Bone marrow (tissue), 2 donors: ENCODE results near the gene ERI3.

Experiments
- DNase-seq, 2 donors: peaks; one replicate each; lab custom pipeline; 2025; lab: John Stamatoyannopoulos, UW

ERI3 gene

DNA sequence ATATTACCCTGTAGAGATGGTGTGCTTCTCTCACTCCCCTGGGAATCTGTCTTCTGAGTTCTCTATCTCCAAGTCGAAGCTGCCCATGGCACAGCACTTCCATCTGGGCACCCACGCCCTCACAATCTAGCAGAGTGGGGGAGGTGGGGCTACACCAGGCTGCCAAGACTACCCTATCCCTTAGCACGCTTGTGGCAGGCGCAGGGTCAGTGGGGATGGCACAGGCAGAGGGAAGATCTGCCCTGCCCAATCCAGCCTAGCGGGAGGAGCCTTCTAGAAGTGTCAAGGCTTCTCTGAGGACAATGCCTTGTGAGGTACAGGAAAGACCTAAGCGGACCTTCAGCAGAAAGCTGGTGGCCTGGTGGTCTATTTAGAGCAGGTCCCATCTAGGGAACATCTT, 92.6 kb downstream of the ERI3 start:
- DNase-seq = no peak

DNA sequence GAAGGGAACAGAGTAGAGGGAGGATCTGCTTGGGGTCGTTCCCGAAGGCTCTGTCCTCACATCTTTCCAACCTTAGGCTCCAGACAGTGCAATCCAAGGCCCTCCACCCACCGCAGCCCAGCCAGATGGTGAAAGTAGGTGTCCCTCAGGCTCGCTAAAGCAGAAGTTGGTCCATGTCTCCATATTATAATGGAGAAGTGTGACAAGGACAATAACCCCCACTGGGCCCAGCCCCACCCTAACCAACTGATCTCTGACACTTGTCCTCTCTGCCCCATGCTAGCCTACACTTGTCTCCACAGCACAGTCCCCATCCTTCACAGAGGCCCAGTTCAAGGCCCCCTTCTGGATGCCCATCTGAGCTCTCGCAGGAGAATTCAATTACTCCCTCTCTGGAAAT, 93.1 kb downstream of the ERI3 start:
- no peak for DNase-seq

DNA sequence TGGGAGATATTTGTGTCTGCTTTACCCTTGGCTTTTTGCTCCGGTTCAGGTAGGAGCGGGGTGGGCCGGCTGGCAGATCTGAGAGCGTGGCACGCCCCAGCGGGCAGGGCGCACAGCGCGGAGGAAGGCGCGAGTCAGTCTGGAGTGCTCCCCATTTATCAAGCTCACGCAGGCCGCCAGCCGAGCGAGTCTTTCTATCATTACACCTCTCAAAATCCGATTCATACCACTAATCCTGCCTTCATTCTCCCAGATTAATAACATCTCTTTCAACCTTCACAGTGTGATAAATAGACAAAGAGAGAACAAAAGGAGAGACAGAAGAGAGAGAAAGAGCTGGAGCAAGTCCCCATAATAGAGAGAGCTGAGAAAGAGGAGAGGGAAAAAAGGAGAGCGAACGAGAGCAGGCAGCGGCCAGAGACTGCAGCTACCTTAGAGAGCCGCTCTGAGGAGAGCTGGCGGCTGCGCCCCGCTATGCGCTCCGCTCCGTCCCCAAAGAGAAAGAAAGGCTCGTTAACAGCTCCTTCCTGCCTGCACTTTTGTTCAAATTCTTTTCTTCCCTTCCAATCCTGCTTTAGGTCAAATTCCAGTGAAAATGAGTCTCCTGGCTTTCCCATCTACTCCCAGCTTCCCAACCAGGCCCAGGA, 93.8 kb downstream of the ERI3 start:
- no peak for DNase-seq

DNA sequence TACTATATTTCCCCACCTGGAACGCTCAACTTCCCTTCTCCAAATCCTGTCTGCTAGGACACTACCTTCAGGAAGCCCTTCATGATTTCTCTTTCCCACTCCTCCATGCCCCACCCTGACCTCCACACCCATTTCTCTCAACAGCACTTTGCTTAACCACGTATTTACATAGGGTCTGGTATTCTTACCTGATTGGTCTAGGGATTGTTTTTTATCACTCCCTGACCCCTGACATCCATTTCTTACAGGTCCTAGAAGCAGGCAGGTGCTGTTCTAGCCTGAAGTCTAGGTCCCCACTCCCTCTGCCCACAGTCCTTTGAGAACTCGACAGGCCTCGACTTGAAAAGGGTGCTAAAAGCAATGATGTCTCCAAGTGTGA, 94.3 kb downstream of the ERI3 start:
- no peak for DNase-seq

DNA sequence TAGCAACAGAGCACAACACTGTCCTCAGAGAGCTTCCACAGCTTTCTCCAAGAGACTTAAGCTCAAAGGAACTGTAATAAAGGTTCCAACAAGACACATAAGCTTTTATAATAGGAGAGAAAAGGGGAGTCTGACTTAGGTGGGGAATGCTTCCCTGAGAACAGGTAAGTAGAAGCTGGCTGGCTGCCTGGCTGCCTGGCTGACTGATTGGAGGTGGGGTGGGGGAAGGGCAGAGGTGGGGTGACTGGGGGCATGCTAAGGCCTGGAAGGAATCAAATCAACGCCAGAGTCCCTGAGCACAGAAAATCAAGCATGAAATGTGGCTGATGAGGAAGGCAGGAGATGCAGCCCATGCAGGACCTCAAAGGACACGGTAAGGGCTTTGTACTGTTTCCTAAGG, 96.0 kb downstream of the ERI3 start:
- DNase-seq = no peak

GRCh38 chr1:44256762-44257554, 98.1 kb downstream of the ERI3 start:
- no peak for DNase-seq

- no peak for DNase-seq
Measured at GRCh38 chr1:44254392-44254910, 100.6 kb downstream of the ERI3 start.

GRCh38 chr1:44251989-44252671, 102.9 kb downstream of the ERI3 start:
- DNase-seq = no peak

DNA sequence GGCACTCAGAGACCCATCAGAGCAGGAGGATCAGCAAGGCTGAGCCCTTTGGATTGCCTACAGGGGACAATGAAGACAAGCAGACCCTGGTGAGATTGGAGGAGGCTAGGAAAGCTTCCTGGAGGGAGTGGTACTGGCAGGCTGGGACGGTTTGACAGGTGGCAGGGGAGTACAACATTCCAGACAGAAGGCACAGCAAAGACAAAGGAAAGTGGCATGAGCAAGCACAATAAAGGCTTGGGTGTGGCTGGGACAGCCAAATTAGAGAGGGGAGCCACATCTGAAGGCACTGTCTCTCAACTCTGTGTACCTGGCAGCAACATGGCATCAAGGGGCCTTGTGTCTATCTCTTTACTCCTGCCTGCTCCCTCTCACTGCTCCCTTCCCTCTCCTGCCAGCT, 103.6 kb downstream of the ERI3 start:
- DNase-seq = no peak

GRCh38 chr1:44250068-44250781, 104.8 kb downstream of the ERI3 start:
- DNase-seq = no peak

- DNase-seq = no peak
Measured at GRCh38 chr1:44249543-44249942, 105.5 kb downstream of the ERI3 start.

DNA sequence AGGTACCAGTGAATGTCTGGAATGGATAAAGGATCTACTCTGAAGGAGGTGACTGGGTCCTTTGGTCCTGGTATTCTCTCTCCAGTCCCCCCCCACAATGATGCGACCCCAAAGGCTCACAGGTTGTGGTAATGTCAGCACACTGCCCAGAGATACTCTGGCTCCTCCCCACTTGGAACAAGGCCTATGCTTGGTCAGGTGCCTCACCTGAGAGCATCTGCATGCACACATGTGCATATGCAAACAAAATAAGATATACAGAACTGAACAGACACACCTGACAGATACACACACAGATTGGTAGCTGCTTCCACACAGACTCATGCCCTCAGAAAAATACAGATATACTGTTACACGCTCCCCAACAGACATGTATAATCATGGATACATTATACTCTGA, 108.3 kb downstream of the ERI3 start:
- DNase-seq = no peak

DNA sequence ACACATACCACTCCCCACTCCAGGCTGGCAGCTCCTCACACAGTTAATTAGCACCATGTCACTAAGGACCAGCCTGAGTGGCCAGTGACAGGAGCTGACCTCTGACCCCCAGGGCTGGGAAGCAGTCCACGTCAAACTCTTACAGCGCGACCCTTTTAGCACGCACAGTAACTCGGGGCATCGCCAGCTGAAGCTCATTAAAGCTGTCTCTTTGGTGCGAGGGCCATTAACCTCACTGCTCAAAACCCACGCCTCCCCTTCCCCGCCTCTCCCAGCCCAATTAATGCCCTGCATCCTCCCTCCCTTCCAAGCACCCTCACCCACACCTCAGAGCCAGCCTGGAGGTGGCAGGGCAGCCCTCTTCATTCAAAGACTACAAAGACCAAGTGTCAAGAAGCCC, 110.1 kb downstream of the ERI3 start:
- no peak for DNase-seq

DNA sequence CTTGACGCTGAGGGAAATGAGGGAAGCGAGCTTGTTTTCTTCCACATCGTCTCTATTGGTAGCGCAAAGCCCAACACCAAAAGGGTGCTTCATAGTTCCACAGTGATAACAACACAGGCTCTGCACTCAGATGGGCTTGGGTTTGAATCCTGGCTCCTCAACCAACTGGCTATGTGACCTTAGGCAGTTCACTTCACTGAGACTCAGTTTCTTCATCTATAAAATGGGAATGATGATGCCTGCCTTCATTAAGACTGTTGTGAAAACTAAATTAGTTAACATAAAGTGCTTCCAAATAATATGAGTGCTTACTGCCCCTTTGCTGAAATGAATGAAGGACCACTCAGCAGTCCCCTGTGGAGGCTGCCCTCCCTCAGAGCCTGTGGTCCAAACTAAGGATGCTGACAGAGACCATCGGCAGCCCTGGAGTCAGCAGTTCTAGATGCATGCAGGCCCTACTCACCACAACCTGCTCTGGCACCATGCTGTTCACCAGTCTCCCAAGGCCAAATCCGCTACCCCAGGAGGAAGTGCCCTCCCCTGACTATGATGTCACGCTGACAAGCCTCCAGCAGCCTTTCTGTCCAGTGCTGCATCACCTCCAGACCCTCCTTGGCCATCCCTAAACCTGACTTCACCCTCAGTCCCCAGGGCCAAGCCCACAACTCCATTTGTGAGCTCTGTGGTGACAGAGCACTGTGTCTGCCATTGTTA, 111.1 kb downstream of the ERI3 start:
- DNase-seq = no peak

DNA sequence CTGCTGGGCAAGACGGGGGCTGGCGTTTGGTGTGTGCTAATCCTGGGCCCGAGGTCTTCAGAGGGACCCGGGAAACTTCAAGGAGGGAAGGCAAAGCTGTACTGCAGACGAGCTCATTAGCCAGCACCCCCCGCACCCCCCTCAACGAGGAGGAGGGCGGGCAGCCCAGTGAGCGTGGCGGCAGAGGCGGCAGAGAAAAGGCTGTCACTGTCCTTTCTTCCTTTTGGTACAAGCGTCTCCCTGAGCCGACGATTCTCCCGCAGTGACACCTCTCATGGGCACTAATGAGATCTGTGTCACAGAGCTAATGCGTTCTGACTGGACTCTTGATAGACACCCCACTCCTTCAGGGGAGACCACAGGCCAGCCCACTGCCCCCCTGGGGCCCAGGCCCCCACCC, 112.3 kb downstream of the ERI3 start:
- no peak for DNase-seq

DNA sequence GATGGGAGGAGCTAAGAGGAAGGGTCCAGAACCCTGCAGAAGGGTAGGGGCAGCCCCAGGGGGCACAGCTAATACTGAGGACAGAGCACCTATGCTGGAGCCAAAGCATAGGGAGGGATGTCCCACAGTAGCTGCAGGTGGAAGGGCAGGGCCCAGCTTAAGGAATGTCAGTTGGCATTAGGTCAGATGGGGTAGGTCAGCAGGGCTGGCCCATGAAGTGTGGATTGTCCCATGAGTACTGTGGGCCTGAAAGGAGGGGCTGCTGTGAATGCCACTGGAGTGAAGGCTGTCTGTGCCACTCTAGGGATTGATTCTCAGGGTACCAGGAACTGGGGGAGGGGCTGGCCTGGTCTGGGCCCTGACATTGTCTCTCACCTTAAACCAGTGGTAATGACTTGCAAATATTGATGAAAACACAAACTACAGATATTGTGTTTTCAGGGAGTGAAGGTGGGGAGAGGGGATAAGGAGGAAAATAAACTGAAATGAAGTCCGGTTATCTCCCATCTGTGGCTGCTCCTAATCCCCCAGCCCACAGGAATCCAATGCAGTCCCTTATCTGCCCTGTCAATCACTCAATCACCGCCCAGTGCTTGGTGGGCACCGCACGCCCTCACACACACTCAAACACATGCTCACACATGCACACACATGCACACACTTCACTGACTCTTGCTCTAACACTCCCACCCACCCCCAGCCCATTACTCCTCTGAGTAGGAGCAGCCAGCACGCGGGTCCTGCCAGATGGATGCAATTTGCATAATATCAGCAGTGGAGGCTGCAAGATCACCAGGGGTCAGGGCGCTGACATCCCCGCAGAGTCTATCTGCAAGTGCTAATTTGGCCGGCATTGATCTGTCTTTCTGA, 114.0 kb downstream of the ERI3 start:
- DNase-seq = no peak

DNA sequence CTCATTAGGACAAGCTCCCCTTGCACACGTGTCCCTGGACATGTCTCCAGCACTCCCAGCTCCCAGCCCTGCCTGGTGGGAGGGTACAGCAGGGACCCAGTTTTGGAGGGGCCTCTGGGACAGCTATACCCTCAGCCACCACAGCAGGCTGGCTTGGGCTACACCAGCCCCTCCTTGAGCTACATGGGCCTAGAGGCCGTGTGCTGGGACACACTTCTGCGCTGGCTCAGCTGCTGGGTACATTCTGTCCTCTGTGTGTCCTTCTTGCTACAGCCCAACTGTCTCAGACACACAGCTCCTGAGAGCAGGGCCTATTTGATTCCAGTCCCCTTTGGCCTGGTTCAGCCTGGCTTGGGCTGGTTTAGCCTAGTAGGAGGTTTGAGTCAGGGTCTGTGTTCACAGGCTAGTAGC, 115.1 kb downstream of the ERI3 start:
- no peak for DNase-seq

DNA sequence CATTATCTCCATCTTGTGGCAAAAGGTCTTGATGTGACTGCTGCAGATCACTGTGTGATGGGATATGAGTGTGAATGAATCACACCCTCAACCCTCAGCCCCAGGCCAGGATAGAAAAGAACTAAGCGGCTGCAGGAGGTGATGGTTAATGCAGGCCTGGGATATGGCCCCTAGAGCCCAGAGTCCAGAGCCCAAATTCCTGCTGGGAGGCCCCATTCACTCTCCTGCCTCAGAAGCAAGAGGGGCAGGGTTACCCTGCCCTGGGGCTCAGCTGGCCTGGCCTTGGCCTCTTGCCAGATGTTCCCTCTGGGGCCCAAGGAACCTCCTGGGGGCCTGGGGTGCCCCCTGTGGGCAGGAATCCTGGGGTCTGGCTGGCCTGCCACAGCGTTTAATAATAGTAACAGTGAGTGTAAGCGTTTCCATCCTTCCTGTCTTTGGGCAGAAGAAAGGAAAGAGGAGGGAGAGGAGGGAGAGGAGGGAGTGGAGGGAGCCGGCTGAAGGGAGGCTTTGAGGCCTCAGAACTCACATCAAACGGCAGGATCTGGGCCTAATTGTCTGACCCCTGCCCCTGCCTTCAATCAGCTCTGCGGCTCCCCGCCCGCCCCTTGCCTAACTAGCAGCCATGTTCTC, 115.6 kb downstream of the ERI3 start:
- no peak for DNase-seq

DNA sequence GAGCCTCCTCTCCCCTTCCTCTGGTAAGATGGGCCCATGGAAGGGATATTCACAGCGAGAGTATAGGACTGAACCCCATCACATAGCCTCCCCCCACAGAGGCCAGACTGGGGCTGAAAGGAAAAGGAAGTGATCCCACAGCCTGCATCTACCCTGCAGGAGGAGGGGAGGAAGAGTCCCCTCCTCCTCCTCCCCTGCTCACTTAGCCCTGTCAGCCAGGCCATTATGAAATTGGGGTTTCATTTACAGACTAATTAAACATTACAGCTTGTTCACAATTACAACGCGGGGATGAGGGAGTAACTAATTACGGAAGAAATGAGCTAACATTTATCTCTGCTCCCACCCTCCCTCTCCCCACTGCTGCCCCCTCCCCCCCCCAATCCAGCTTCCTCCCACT, 116.4 kb downstream of the ERI3 start:
- no peak for DNase-seq

DNA sequence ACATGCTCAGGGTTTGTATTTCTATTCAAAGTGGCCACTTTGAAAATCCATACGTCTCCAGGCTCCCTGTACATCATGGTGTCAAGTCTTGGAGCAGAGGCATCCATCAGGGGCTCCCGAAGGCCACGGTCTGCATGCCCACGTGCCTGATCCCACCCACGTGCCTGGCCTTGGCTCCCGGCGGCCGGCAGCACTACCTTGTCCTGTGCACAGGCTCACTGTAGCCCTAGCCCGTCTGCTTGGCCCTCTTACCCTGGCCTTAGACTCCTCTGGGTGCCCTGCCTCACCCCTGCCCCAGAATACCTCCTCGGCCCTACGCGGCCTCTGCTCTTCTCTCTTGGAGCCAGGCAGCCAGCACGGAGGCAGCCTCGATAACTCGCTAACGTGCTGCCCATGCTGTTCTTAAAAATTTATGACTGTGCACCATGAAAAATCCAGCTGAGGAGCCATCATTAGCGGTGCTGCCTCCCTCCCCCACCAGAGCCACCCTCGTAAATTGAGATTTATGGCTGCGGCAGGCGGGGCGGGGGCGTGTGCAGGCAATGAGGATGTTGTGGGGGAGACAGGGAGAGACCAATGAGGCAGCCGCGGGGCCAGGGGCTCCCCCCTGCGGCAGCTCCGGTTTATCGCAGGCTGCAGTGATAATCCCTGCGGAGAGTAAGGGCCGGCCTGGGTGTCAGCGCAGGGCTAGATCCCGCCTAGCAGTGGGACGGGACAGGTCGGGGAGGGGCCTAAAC, 117.2 kb downstream of the ERI3 start:
- DNase-seq = peak; percentile 14 to 42
